ENCODE data around the gene SCIN. TPM values are rescaled to one million over a fixed set of nuclear protein-coding genes. Genes with fewer than 3 reads are reported as not detected.

The SCIN gene
- total RNA-seq, 1 experiment from 2014 or later: 0.37 TPM

GRCh38 chr7:12695965-12696364 lies 125.4 kb downstream of the SCIN start:
- H3K4me3 ChIP-seq: no peak overlapping the region
- no peaks in the 10 kb centered on the region for H3K4me1 ChIP-seq (replicated peaks)

DNA sequence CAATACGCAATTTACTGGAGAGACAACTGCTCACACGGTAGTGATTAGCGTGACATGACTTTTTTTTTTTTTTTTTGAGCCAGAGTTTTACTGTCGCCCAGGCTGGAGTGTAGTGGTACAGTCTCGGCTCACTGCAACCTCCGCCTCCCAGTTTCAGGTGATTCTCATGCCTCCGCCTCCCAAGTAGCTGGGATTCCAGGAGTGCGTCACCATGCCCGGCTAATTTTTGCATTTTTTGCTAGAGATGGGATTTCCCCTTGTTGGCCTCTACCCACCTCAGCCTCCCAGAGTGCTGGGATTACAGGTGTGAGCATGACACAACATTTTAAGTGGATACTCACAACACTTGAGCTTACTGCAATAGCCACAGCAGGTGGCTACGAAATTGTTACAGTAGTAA lies 128.8 kb downstream of the SCIN start:
- H3K4me3 ChIP-seq: no peak overlapping the region
- H3K27ac ChIP-seq: no peak overlapping the region
- no peaks in the 10 kb centered on the region for H3K4me1 ChIP-seq (replicated peaks)
- no peaks in the 10 kb centered on the region for H3K9me3 ChIP-seq (replicated peaks)
- no peaks in the 10 kb centered on the region for H3K36me3 ChIP-seq
- no peak for DNase-seq (ENCODE audit: low read depth in 1 of 2, low spot score in 2 of 2)
- H3K27me3 ChIP-seq (replicated peaks): no peaks in the 10 kb centered on the region

More at GRCh38 chr7:12695965-12696364, 125.4 kb downstream of the SCIN start:
- no peaks in the 10 kb centered on the region for H3K27me3 ChIP-seq (replicated peaks)
- no peaks in the 10 kb centered on the region for H3K9me3 ChIP-seq (replicated peaks)
- no peaks in the 10 kb centered on the region for H3K36me3 ChIP-seq
- DNase-seq (ENCODE audit: low read depth in 1 of 2, low spot score in 2 of 2): no peak
- no peak overlapping the region for H3K27ac ChIP-seq

DNA sequence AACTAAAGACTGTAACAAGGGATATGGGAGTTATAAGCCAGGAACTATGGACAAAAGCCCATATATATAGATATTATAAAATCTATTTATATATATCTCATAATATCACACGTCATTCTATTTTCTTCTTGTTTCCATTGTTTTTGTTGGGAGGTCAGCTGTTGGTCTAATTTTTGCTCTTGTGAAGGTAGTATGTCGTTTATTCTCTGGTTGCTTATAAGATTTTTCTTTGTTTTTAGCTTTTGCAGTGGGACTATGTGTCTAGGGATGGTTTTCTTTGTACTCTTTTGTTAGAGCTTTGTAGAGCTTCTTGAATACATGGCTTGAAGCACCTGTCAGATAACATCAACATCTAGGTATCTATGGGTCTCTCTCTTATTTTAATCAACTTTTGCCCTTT lies 130.9 kb downstream of the SCIN start:
- H3K4me1 ChIP-seq (replicated peaks): no peaks in the 10 kb centered on the region
- no peaks in the 10 kb centered on the region for H3K27me3 ChIP-seq (replicated peaks)
- DNase-seq (ENCODE audit: low read depth in 1 of 2, low spot score in 2 of 2): no peak
- no peak overlapping the region for H3K4me3 ChIP-seq
- no peak overlapping the region for H3K27ac ChIP-seq
- H3K36me3 ChIP-seq: no peaks in the 10 kb centered on the region
- no peaks in the 10 kb centered on the region for H3K9me3 ChIP-seq (replicated peaks)

GRCh38 chr7:12703881-12704280 lies 133.4 kb downstream of the SCIN start:
- no peak for DNase-seq (ENCODE audit: low read depth in 1 of 2, low spot score in 2 of 2)
- H3K4me3 ChIP-seq: no peak overlapping the region
- no peaks in the 10 kb centered on the region for H3K36me3 ChIP-seq
- H3K27me3 ChIP-seq (replicated peaks): no peaks in the 10 kb centered on the region
- no peak overlapping the region for H3K27ac ChIP-seq
- peaks cover 5% of the 10 kb centered on the region for H3K4me1 ChIP-seq (replicated peaks)
- H3K9me3 ChIP-seq (replicated peaks): no peaks in the 10 kb centered on the region

- Histone ChIP-seq H3K4me3 (no peak overlapping the region), H3K27ac (no peak overlapping the region), H3K9me3 (replicated peaks) (no peaks in the 10 kb centered on the region), H3K36me3 (no peaks in the 10 kb centered on the region), H3K4me1 (replicated peaks) (peaks cover 5% of the 10 kb centered on the region), H3K27me3 (replicated peaks) (no peaks in the 10 kb centered on the region)
- no peak for DNase-seq (ENCODE audit: low read depth in 1 of 2, low spot score in 2 of 2)
Measured at GRCh38 chr7:12705878-12706277, 135.4 kb downstream of the SCIN start.

- Histone ChIP-seq H3K36me3 (no peaks in the 10 kb centered on the region), H3K9me3 (replicated peaks) (no peaks in the 10 kb centered on the region), H3K27ac (no peak overlapping the region), H3K4me3 (no peak overlapping the region), H3K4me1 (replicated peaks) (peaks cover 5% of the 10 kb centered on the region), H3K27me3 (replicated peaks) (no peaks in the 10 kb centered on the region)
- DNase-seq (ENCODE audit: low read depth in 1 of 2, low spot score in 2 of 2): no peak
Measured at GRCh38 chr7:12706900-12707536, 136.5 kb downstream of the SCIN start.

GRCh38 chr7:12708314-12708713 lies 137.8 kb downstream of the SCIN start:
- H3K4me3 ChIP-seq: no peak overlapping the region
- H3K9me3 ChIP-seq (replicated peaks): no peaks in the 10 kb centered on the region
- H3K36me3 ChIP-seq: no peaks in the 10 kb centered on the region
- DNase-seq (ENCODE audit: low read depth in 1 of 2, low spot score in 2 of 2): no peak
- peaks cover 5% of the 10 kb centered on the region for H3K4me1 ChIP-seq (replicated peaks)
- H3K27ac ChIP-seq: no peak overlapping the region
- no peaks in the 10 kb centered on the region for H3K27me3 ChIP-seq (replicated peaks)

Other genes with a start within 250 kb of the SCIN start
- not detected in 2 replicates for gene VWDE, start 166.9 kb upstream of the SCIN start, total RNA-seq (2014; rRNA removed; shearing (Covaris generic))
- 23.7 and 29.6 TPM in 2 replicates for gene ARL4A, start 116.9 kb downstream of the SCIN start, total RNA-seq (2014; rRNA removed; shearing (Covaris generic))

All from SJSA1 (cell line).